H1 (cell line): ENCODE results near the gene PIGU. TPM values are rescaled to one million over a fixed set of nuclear protein-coding genes. Genes with fewer than 3 reads are reported as not detected.
A peak's percentile ranks its signal among the peaks of the same experiment; 100 is the strongest.

Source experiments
- CREB1 ChIP-seq: IDR thresholded peaks from 2 replicates; pipeline ENCODE4 v1.6.1; 2012; ENCODE audit warnings: inconsistent platforms
- HDAC2 ChIP-seq, 2 experiments: fragments of 300-600 bp in 1 of 2; sonication (generic) in 1 of 2; IDR thresholded peaks; 2 replicates each; pipeline ENCODE4 v1.6.1; 2011 to 2012; ENCODE audit warnings: low read depth in 2 of 2, low read length in 2 of 2, mild to moderate bottlenecking in 2 of 2, moderate library complexity in 2 of 2, borderline replicate concordance in 1 of 2, inconsistent platforms in 1 of 2
- SP4 ChIP-seq: IDR thresholded peaks from 2 replicates; pipeline ENCODE4 v1.6.1; 2012; ENCODE audit warnings: low read length, inconsistent platforms
- TAF7 ChIP-seq: optimal IDR thresholded peaks from 2 replicates; pipeline ENCODE3; 2011; ENCODE audit warnings: low read depth, mild to moderate bottlenecking, inconsistent platforms, low read length, moderate library complexity, borderline replicate concordance
- TBP ChIP-seq: IDR thresholded peaks from 2 replicates; pipeline ENCODE4 v1.6.1; 2011; ENCODE audit warnings: low read depth, low read length, improper control_type of control experiment
- USF2 ChIP-seq: IDR thresholded peaks from 2 replicates; pipeline ENCODE4 v1.6.1; 2011; ENCODE audit warnings: low read length, improper control_type of control experiment
- polyA plus RNA-seq, 7 experiments: library from polyadenylated mRNA; depleted of rRNA in 3 of 7; stranded (reverse) in 5 of 7; unstranded in 2 of 7; fragments of >200 nt in 5 of 7; fragments of 200-250 nt in 2 of 7; gene quantifications; 1 replicate in 5 of 7; 2 replicates in 1 of 7; 4 replicates in 1 of 7; pipeline versions ENCODE4 v1.2.1 to v1.2.3, GENCODE V29; 2011 to 2013; ENCODE audit warnings: missing spikeins in 2 of 7, mixed read lengths in 2 of 7
- total RNA-seq: library from RNA; stranded (reverse); fragmentation: NEBNext Ultra II Directional; extraction: Animal tissue kit (Norgen Biotek cat#: 25700); gene quantifications from 2 replicates; pipeline ENCODE4 v1.2.1, GENCODE V29; 2021

The PIGU gene
- total and polyA plus RNA-seq, 2 of the 8 experiments (the other 6 are each of a cell fraction or from before 2014, with no cell fraction given), result 28.3 to 117 TPM

- TF ChIP-seq HDAC2 (IDR thresholded peaks at IDR 0.05; ENCODE audit: borderline replicate concordance in 1 of 2, low read depth in 2 of 2, low read length in 2 of 2), result peak in 1 of 2 experiments; percentile 52; a peak in 2 of 4 replicates
- TF ChIP-seq USF2, result no peak
- TF ChIP-seq TBP, result peak; percentile 62
- 0 out of 2 replicates have a peak, but pooled peaks have one; percentile 30 for TF ChIP-seq SP4
- peak; percentile 97 for TF ChIP-seq CREB1
- no peak for TF ChIP-seq TAF7
Measured at GRCh38 chr20:34676642-34677373, at the start of gene PIGU (continued).
